Activated CD8-positive, alpha-beta memory T cell treated with anti-CD3 and anti-CD28 coated beads for 36 hours (primary cell): Measurements from ENCODE around the gene DPYSL4. TPM values are rescaled to one million over a fixed set of nuclear protein-coding genes. Genes with fewer than 3 reads are reported as not detected.

Source experiments
- CTCF ChIA-PET: fragments of 350-600 bp; sonication (Branson Sonifier 250); formaldehyde crosslinking; loops from one replicate; lab custom pipeline; 2021; ENCODE audit warnings: antibody characterized with exemption; lab: Charles Lee
- POLR2A ChIA-PET: fragments of 350-600 bp; sonication (Branson Sonifier 250); formaldehyde crosslinking; loops from one replicate; lab custom pipeline; 2021; ENCODE audit warnings: antibody characterized with exemption; lab: Charles Lee
- total RNA-seq, 2 experiments: library from RNA; stranded (reverse); gene quantifications; one replicate each; pipeline ENCODE4 v1.2.3, GENCODE V29; 2021

The DPYSL4 gene
- total RNA-seq, 2 experiments from 2014 or later = 10.1 to 10.2 TPM

- ChIA-PET CTCF (interaction anchor here (1.2 kb wide), 1 partner anchor 165 kb away, joined by 3 read pairs; no protein-coding TSS in a partner anchor), POLR2A (no interaction called here)
Measured at GRCh38 chr10:132187430-132188138, 836 bp downstream of the DPYSL4 start.

DNA sequence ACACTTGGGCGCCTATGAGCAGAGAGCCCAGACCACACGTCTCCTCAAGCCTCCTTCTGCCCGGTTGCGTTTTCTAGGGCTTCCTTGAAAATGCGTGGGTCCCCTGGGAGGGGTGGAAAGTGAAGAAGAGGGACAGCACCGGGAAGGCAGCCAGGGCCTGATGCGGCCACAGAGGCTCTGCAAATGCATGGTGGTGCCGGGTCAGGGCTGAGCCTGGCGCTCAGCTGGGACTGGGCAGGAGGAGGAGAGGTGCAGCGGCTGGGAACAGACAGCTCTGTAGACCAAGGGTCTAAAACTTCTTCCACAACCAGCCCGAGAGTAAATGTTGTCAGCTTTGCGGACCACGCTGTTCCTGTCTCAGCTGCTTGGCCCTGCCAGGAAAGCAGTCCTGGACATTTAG lies 1.6 kb downstream of the DPYSL4 start:
- ChIA-PET CTCF (interaction anchor here (1.2 kb wide), 1 partner anchor 165 kb away, joined by 3 read pairs; no protein-coding TSS in a partner anchor), POLR2A (no interaction called here)

- ChIA-PET CTCF (no interaction called here), POLR2A (no interaction called here)
Measured at GRCh38 chr10:132189016-132189415, 2.3 kb downstream of the DPYSL4 start.

DNA sequence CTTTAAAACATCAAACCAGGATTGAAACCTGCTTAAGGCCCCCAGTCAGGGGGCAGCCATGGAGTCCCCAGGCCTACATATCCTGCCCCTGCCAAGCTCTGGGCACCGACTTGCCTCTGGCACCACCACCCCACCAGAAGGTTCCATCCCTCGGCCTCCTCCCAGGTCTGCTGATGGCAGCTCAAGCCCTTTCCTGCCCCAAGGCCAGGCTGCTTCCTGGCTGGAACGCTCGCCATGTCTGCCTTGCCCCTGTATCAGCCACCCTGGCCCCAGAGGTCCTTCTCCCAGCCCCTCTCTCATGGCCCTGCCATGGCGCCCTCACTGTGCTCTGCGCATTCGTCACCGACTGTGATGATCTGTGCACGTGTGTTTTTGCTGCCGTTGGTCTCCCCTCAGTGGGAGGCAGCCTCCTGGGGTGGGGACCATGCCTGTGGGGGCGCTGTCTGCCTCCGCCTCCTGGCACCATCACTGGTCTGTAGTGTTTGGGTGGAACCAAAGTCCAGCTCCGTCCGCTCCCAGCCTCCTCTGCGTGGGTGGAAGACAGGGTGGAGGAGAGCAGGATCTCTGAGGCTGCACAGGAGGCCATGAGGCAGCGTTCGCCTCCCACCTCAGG lies 3.2 kb downstream of the DPYSL4 start:
- ChIA-PET POLR2A (no interaction called here), CTCF (no interaction called here)

DNA sequence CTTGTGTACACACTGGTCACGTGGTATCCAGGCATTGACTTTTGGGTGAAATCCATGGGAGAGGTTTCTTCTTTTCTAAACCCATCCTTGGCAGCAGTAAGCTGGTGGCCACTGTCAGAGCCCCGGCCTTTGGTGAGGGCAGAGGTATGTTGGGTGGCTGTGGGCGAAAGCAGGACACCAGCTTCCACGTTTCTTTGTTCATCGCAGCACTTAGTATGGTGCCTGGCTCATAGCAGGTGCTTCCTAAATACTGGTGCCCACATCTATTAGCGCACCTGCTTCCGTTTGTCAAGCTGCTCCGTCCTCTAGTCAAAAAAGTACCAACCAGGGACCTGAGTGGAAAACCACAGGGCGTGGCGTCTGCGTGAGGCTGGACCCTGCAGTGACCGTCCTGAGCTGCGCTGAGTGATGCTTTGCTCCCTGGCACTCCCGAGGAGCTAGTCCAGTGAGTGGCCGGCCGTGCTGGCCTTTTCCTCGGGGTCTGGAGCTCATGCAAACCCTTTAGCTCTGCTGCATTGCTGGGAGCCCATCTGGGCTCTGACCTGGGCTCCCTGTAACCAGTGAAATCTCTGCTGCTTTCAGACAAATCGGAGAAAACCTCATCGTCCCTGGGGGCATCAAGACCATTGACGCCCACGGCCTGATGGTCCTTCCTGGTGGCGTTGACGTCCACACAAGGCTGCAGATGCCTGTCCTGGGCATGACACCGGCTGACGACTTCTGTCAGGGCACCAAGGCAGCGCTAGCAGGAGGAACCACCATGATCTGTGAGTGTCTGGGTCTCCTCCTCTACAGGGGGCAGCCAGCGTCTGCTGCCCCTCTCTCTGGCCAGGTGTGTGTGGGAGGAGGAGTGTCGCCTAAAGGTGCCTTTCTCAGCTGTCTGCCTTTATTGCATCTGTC lies 5.6 kb downstream of the DPYSL4 start:
- ChIA-PET POLR2A (no interaction called here), CTCF (interaction anchor here (0.6 kb wide), 1 partner anchor 24 kb away, joined by 3 read pairs; no protein-coding TSS in a partner anchor)

GRCh38 chr10:132192991-132193665 lies 6.4 kb downstream of the DPYSL4 start:
- ChIA-PET CTCF (interaction anchor here (0.6 kb wide), 1 partner anchor 25 kb away, joined by 3 read pairs; no protein-coding TSS in a partner anchor), POLR2A (no interaction called here)

- CTCF ChIA-PET = no interaction called here
- POLR2A ChIA-PET = no interaction called here
Measured at GRCh38 chr10:132193907-132194552, 7.3 kb downstream of the DPYSL4 start.

DNA sequence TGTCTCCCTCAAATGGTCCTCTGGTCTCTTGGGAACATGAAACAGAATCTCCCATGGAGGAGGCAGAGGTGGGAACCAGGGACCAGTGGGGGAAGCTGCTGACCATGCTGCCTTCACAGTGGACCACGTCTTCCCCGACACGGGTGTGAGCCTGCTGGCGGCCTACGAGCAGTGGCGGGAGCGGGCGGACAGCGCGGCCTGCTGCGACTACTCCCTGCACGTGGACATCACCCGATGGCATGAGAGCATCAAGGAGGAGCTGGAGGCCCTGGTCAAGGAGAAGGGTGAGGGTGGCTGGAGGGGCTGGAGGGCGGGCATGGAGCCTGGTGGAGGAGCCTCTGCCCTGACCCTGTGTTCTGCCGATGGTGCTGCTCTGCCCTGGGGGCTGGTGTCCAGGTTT lies 8.0 kb downstream of the DPYSL4 start:
- CTCF ChIA-PET = no interaction called here
- POLR2A ChIA-PET = no interaction called here

- POLR2A ChIA-PET = no interaction called here
- CTCF ChIA-PET = interaction anchor here (0.6 kb wide), 1 partner anchor 21 kb away, joined by 4 read pairs; no protein-coding TSS in a partner anchor
Measured at GRCh38 chr10:132195366-132196075, 8.8 kb downstream of the DPYSL4 start.

- ChIA-PET CTCF (interaction anchor here (0.6 kb wide), 1 partner anchor 20 kb away, joined by 4 read pairs; no protein-coding TSS in a partner anchor), POLR2A (no interaction called here)
Measured at GRCh38 chr10:132196178-132197113, 9.7 kb downstream of the DPYSL4 start.

GRCh38 chr10:132197271-132198067 lies 10.7 kb downstream of the DPYSL4 start:
- ChIA-PET POLR2A (no interaction called here), CTCF (no interaction called here)

DNA sequence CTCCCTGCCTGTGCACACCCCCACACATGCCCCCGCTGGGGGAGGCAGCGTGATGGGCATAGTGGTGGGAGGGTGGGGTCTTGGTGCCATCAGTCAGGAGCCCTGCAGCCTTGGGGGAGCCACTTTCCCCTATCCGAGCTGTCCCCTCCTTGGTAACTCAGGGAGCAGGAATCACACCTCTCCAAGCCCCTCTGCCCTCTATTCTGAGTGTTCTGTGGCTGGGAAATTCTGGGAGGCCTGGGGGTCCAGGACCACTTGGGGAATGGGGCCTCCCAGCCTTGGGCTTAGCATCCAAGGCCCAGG lies 11.3 kb downstream of the DPYSL4 start:
- ChIA-PET CTCF (no interaction called here), POLR2A (no interaction called here)

DNA sequence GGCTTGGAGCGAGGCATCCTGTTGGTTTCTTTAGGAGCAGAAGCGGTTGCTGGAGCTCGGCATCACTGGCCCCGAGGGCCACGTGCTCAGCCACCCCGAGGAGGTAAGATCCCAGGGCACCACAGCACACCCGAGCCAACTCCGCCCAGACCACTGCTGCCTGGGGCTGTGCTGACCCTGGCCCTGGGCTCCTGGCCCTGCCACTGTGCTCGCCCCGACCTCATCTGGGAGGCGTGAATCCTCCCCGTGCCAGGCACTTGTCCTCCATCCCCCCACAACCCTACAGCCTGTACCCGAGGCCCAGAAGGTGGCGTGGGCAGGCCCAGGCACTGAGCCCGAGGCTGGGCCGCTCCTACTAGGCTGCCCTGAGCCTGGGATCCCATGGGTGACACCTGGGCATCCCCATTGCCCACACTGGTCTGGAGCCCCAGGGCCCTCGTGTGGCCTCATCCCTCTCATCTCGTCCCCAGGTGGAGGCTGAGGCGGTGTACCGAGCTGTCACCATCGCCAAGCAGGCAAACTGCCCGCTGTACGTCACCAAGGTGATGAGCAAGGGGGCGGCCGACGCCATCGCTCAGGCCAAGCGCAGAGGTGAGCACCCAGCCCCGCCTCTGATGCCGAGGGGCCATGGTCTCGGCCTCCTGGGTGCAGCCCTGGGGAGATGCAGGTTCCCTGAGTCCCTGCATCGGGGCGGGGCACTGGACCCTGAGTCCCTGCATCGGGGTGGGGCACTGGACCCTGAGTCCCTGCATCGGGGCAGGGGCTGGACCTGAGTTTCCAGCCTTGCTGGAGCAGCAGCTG lies 11.8 kb downstream of the DPYSL4 start:
- POLR2A ChIA-PET = no interaction called here
- CTCF ChIA-PET = no interaction called here

DNA sequence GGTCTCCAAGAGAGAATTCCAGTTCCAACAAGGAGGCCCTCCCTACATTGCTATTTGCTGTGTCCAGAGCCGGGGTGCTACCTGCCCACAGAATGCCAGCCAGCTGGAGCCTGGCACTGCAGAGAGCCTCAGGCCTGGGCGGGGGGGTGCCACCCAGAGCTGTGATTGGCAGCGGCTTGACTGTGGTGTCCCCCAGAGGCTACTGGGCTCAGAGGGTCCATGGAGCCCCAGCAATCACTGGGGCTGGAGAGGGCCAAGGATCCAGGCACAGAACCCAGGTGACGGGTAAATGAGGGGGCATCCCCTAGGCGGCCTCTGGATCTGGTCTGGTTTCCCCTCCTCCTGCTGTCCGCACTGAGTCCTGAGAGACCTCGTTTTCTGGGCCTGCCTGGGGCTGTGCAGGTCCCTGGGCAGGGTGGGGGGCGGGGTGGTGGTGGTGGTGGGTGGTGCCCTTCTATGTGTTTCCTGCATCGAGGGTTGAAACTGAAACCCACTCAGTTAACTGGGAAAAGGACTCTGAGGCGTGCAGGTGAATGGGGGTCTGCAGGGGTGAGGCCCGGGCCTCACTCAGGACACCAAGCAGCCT lies 12.6 kb downstream of the DPYSL4 start:
- POLR2A ChIA-PET = no interaction called here
- CTCF ChIA-PET = no interaction called here

GRCh38 chr10:132199854-132200311 lies 13.1 kb downstream of the DPYSL4 start:
- CTCF ChIA-PET = no interaction called here
- POLR2A ChIA-PET = no interaction called here
